22Rv1 (cell line): Measurements from ENCODE around the gene OR51B6.

Experiments used
- H3K27ac ChIP-seq: fragments of 450-650 bp; 2 replicates; pipeline ENCODE4 v1.5.1; 2017
- CTCF ChIP-seq: fragments of 450-650 bp; IDR thresholded peaks from 2 replicates; pipeline ENCODE4 v1.5.1; 2017; ENCODE audit warnings: mild to moderate bottlenecking
- ZFX ChIP-seq: fragments of 450-650 bp; IDR thresholded peaks from 2 replicates; pipeline ENCODE4 v1.6.1; 2017; ENCODE audit warnings: antibody characterized with exemption, borderline replicate concordance

OR51B6 gene

GRCh38 chr11:5367448-5368074, 16.3 kb downstream of the OR51B6 start:
- TF ChIP-seq ZFX, result no peak
- no peak for TF ChIP-seq CTCF
- no peak overlapping the region for H3K27ac ChIP-seq

GRCh38 chr11:5368502-5369043, 17.3 kb downstream of the OR51B6 start:
- TF ChIP-seq ZFX (no peak), CTCF (no peak)
- H3K27ac ChIP-seq, result no peak overlapping the region

- TF ChIP-seq ZFX, result no peak
- no peak for TF ChIP-seq CTCF
Measured at GRCh38 chr11:5369789-5370188, 18.5 kb downstream of the OR51B6 start.

GRCh38 chr11:5380740-5381342, 29.5 kb downstream of the OR51B6 start:
- TF ChIP-seq ZFX (no peak), CTCF (peak; percentile 78)
- H3K27ac ChIP-seq, result no peak overlapping the region

More at GRCh38 chr11:5369789-5370188, 18.5 kb downstream of the OR51B6 start:
- H3K27ac ChIP-seq, result no peak overlapping the region

GRCh38 chr11:5383576-5383975, 32.3 kb downstream of the OR51B6 start, which contains the start of gene OR51M1:
Gene OR51M1, plus strand, starts transcription at chr11:5383812. Its CDS starts 5,587 bp downstream, at chr11:5389399.
- TF ChIP-seq CTCF (no peak), ZFX (no peak)
- H3K27ac ChIP-seq, result no peak within 1 kb of the TSS

- H3K27ac ChIP-seq, result no peak overlapping the region
Measured at GRCh38 chr11:5384335-5384734, 33.0 kb downstream of the OR51B6 start.

More at GRCh38 chr11:5384335-5384734, 33.0 kb downstream of the OR51B6 start:
- TF ChIP-seq ZFX, result no peak
- no peak for TF ChIP-seq CTCF
